Smooth muscle cell (in vitro differentiated cells): ENCODE data around the gene TCEA2. TPM values are rescaled to one million over a fixed set of nuclear protein-coding genes. Genes with fewer than 3 reads are reported as not detected.

Experiments
- DNase-seq: peaks from one replicate; lab custom pipeline; 2025; ENCODE audit not compliant: unreplicated experiment; lab: John Stamatoyannopoulos, UW
- H2AFZ ChIP-seq: fragments of 200-600 bp; sonication (generic); 2 replicates; pipeline ENCODE4 v1.6.0; 2016; ENCODE audit warnings: antibody characterized with exemption, low read depth, mild to moderate bottlenecking
- H3F3A ChIP-seq: fragments of 200-600 bp; sonication (generic); 2 replicates; pipeline ENCODE4 v1.6.0; 2017; ENCODE audit warnings: antibody characterized with exemption, low read depth
- H3K27ac ChIP-seq: fragments of 200-600 bp; sonication (generic); 2 replicates; pipeline ENCODE4 v1.5.1; 2016; ENCODE audit warnings: low read depth, mild to moderate bottlenecking
- H3K27me3 ChIP-seq: fragments of 200-600 bp; sonication (generic); 2 replicates; pipeline ENCODE4 v1.6.1; 2016; ENCODE audit warnings: low read depth, mild to moderate bottlenecking
- H3K36me3 ChIP-seq: fragments of 200-600 bp; sonication (generic); 2 replicates; pipeline ENCODE4 v1.5.1; 2016; ENCODE audit warnings: low read depth
- H3K4me1 ChIP-seq: fragments of 200-600 bp; sonication (generic); 2 replicates; pipeline ENCODE4 v1.5.1; 2016; ENCODE audit warnings: low read depth
- H3K4me2 ChIP-seq: fragments of 200-600 bp; sonication (generic); 2 replicates; pipeline ENCODE4 v1.6.0; 2016; ENCODE audit warnings: mild to moderate bottlenecking
- H3K4me3 ChIP-seq: fragments of 200-600 bp; sonication (generic); 2 replicates; pipeline ENCODE4 v1.5.1; 2016; ENCODE audit warnings: mild to moderate bottlenecking
- H3K79me2 ChIP-seq: fragments of 200-600 bp; sonication (generic); 2 replicates; pipeline ENCODE4 v1.6.0; 2016; ENCODE audit warnings: low read depth, mild to moderate bottlenecking
- H3K9ac ChIP-seq: fragments of 200-600 bp; sonication (generic); 2 replicates; pipeline ENCODE4 v1.6.0; 2016; ENCODE audit warnings: low read depth
- H3K9me3 ChIP-seq: fragments of 200-600 bp; sonication (generic); replicated peaks from 2 replicates; pipeline ENCODE4 v1.5.1; 2016; ENCODE audit warnings: low read depth
- H4K20me1 ChIP-seq: fragments of 200-600 bp; sonication (generic); 2 replicates; pipeline ENCODE4 v1.6.0; 2016; ENCODE audit warnings: low read depth
- CTCF ChIP-seq: fragments of 200-600 bp; sonication (generic); IDR thresholded peaks from 2 replicates; pipeline ENCODE4 v1.5.1; 2017; ENCODE audit warnings: borderline replicate concordance, mild to moderate bottlenecking, antibody characterized with exemption; ENCODE audit not compliant: insufficient read depth, poor library complexity, severe bottlenecking
- WGBS: methylation state at CpG from one replicate; pipeline ENCODE4 v1.1.7; 2016; ENCODE audit warnings: low lambda C conversion rate; 5-methylcytosine and 5-hydroxymethylcytosine counted together
- polyA plus RNA-seq: library from polyadenylated mRNA; unstranded; fragments of >200 nt; fragmentation: Nextera tagmentation; extraction: Ambion mirVana; gene quantifications from 2 replicates; pipeline ENCODE4 v1.2.1, GENCODE V29; 2016
- total RNA-seq: library from RNA; depleted of rRNA; stranded (reverse); fragments of >200 nt; gene quantifications from 2 replicates; pipeline ENCODE4 v1.2.3, GENCODE V29; 2014

Gene TCEA2
- total and polyA plus RNA-seq, 2 experiments from 2014 or later: 24.9 to 89.5 TPM

DNA sequence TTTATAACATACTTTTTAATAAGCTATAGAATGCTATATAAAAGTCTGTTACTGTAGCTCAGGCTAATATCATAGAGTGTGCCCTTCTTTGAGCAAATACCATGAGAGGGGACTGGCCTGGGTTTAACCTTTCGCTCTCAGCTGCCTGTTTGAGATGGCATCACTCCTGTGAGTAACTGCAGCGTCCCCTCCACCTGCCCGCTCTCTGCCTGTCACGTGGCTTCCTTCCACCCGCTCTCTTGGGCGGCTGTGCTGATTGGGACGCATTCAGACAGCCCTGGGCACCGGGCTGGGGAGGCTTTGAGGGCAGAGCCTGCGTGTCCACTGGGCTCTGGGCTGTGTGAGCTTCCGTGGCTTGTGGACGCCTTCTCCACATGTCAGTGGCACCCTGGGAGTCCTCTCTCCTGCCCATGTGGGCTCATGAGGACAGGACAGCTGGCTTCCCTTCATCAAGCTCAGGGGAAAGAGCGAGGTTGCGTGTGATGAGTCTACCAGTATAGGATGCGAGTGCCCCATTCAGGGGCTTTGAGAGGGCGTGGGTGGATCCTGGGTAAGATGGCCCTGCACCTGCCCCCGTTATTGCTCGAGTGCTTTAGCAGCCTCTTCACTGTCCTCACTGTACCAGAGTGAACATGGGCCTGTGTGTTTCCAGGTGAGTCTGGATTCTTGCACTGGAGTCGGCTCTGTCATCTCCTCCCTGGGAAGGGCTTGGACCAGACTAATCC, 37.7 kb upstream of the TCEA2 start:
- Histone ChIP-seq H3K4me2 (no peak overlapping the region), H3K36me3 (peaks cover 4% of the 10 kb centered on the region), H4K20me1 (peaks cover 7% of the 10 kb centered on the region), H2AFZ (no peak overlapping the region), H3K9me3 (no peaks in the 10 kb centered on the region), H3K4me3 (no peak overlapping the region), H3K27ac (no peak overlapping the region), H3F3A (no peaks in the 10 kb centered on the region), H3K27me3 (no peaks in the 10 kb centered on the region), H3K9ac (no peak overlapping the region), H3K79me2 (no peaks in the 10 kb centered on the region), H3K4me1 (no peaks in the 10 kb centered on the region)
- TF ChIP-seq CTCF: no peak
- 97% methylated on average over 18 of the region's 18 CpGs for whole genome bisulfite sequencing
- no peak for DNase-seq

DNA sequence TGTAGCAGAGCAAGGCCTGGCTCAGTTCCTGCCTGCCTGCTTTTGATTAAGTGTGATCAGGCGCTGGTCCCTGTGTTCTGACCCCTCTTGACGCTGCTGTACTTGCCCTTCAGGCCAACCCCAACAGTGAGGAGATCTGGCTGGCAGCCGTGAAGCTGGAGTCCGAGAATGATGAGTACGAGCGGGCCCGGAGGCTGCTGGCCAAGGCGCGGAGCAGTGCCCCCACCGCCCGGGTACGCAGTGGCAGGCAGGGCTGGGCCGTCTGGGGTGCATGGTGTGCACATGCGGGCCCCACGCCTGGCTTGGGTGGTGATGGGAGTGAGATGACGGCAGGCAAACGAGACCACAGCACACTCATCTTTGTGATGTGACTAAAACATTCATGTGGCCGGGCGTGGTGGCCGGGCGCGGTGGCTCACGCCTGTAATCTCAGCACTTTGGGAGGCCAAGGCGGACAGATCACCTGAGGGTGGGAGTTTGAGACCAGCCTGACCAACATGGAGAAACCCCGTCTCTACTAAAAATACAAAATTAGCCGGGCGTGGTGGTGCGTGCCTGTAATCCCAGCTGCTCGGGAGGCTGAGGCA, 37.1 kb upstream of the TCEA2 start:
- no peak overlapping the region for H3K9ac ChIP-seq
- peaks cover 7% of the 10 kb centered on the region for H4K20me1 ChIP-seq
- H3K27ac ChIP-seq: no peak overlapping the region

DNA sequence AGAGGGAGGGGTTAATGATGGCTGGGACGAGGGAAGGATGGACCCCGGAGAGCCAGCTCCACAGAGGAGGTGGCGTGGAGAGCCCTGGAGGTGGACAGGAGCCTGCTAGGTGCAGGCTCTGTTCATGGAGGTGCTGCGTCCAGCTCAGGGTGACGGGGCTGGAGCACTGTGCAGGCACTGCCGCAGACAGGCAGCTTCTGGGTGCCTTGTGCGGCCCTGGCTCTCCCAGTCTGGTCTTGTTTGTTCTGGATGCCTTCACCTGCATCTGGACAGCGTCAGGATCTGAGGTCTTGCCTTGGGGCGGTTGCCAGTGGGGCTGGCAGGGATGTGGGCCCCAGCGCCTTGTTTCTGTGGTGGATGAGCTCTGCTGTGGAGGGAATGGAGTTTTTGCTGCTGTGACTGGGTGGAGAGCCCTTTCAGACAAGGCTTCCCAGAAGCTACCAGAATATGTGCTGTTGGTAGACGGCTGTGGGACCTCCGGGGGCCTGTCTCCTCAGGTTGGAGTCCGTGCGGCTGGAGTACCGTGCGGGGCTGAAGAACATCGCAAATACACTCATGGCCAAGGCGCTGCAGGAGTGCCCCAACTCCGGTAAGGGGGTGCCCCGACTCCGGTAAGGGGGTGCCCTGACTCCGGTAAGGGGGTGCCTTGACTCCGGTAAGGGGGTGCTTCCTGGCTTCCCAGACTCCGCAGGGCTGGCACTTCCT, 34.9 kb upstream of the TCEA2 start:
- Histone ChIP-seq H2AFZ (no peak overlapping the region), H3K4me2 (no peak overlapping the region), H4K20me1 (peaks cover 7% of the 10 kb centered on the region), H3K9me3 (no peaks in the 10 kb centered on the region), H3K9ac (no peak overlapping the region), H3K27ac (no peak overlapping the region), H3K4me1 (no peaks in the 10 kb centered on the region), H3K4me3 (no peak overlapping the region), H3K79me2 (no peaks in the 10 kb centered on the region), H3F3A (no peaks in the 10 kb centered on the region), H3K27me3 (no peaks in the 10 kb centered on the region), H3K36me3 (peaks cover 4% of the 10 kb centered on the region)
- WGBS: 81% methylated on average over 24 of the region's 24 CpGs
- DNase-seq: no peak
- TF ChIP-seq CTCF: no peak

More for the DNA sequence above, 37.1 kb upstream of the TCEA2 start:
- H3K9me3 ChIP-seq: no peaks in the 10 kb centered on the region
- DNase-seq: no peak
- H3F3A ChIP-seq: no peaks in the 10 kb centered on the region
- H3K4me3 ChIP-seq: no peak overlapping the region
- H3K79me2 ChIP-seq: no peaks in the 10 kb centered on the region
- H3K36me3 ChIP-seq: peaks cover 4% of the 10 kb centered on the region
- H2AFZ ChIP-seq: no peak overlapping the region
- no peaks in the 10 kb centered on the region for H3K4me1 ChIP-seq
- H3K27me3 ChIP-seq: no peaks in the 10 kb centered on the region
- H3K4me2 ChIP-seq: no peak overlapping the region
- 93% methylated on average over 29 of the region's 29 CpGs for WGBS
- no peak for TF ChIP-seq CTCF
